ENCODE results near the gene TSHZ2. TPM values are rescaled to one million over a fixed set of nuclear protein-coding genes. Genes with fewer than 3 reads are reported as not detected.

Gene TSHZ2
- total RNA-seq, 1 donor from 2014 or later = 1.2 TPM

GRCh38 chr20:53264604-53265003, 292.4 kb downstream of the TSHZ2 start:
- H4K20me1 ChIP-seq (ENCODE audit: insufficient read depth, low read length) = no peaks in the 10 kb centered on the region
- H3K9me3 Mint-ChIP-seq (ENCODE audit: unreplicated experiment) = no peaks in the 10 kb centered on the region
- DNase-seq (ENCODE audit: low read depth) (no peak), FAIRE-seq (no peak)
- no peaks in the 10 kb centered on the region for H3K4me1 Mint-ChIP-seq (ENCODE audit: low read depth, unreplicated experiment)
- H3K9me3 ChIP-seq (ENCODE audit: insufficient read depth, low read depth, low read length) = no peaks in the 10 kb centered on the region
- H3K36me3 Mint-ChIP-seq (ENCODE audit: low read depth, unreplicated experiment) = no peaks in the 10 kb centered on the region
- H3K4me2 ChIP-seq (ENCODE audit: low read length) = no peak overlapping the region
- H3K36me3 ChIP-seq (ENCODE audit: insufficient read depth, low read length) = no peaks in the 10 kb centered on the region
- H3K4me3 ChIP-seq (ENCODE audit: insufficient read depth, low read depth, low read length) = no peak overlapping the region
- H3K4me3 Mint-ChIP-seq (ENCODE audit: unreplicated experiment) = no peak overlapping the region
- no peak for TF ChIP-seq EZH2 (IDR thresholded peaks at IDR 0.05; ENCODE audit: insufficient read depth, low read length)
- TF ChIP-seq CTCF (IDR thresholded peaks at IDR 0.05; ENCODE audit: insufficient read depth, low read depth, low read length) = no peak
- no peaks in the 10 kb centered on the region for H3K79me2 ChIP-seq (ENCODE audit: insufficient read depth, low read length)
- H3K27ac ChIP-seq (ENCODE audit: low read depth, low read length) = no peak overlapping the region
- H3K27ac Mint-ChIP-seq (ENCODE audit: unreplicated experiment) = no peak overlapping the region
- no peaks in the 10 kb centered on the region for H3K27me3 ChIP-seq (ENCODE audit: insufficient read depth, low read length)
- no peaks in the 10 kb centered on the region for H3K4me1 ChIP-seq (ENCODE audit: insufficient read depth, low read length)
- no peak overlapping the region for H3K9ac ChIP-seq (ENCODE audit: low read length)
- H2AFZ ChIP-seq (ENCODE audit: low read depth, low read length) = no peak overlapping the region
- peaks cover 12% of the 10 kb centered on the region for H3K27me3 Mint-ChIP-seq (ENCODE audit: low read depth, unreplicated experiment)

GRCh38 chr20:53265304-53265875, 293.2 kb downstream of the TSHZ2 start:
- Histone ChIP-seq H3K9ac (ENCODE audit: low read length) (no peak overlapping the region), H3K4me3 (ENCODE audit: insufficient read depth, low read depth, low read length) (no peak overlapping the region), H3K36me3 (ENCODE audit: insufficient read depth, low read length) (no peaks in the 10 kb centered on the region), H3K4me1 (ENCODE audit: insufficient read depth, low read length) (no peaks in the 10 kb centered on the region), H3K27me3 (ENCODE audit: insufficient read depth, low read length) (no peaks in the 10 kb centered on the region), H3K4me2 (ENCODE audit: low read length) (no peak overlapping the region), H3K9me3 (ENCODE audit: insufficient read depth, low read depth, low read length) (no peaks in the 10 kb centered on the region), H3K27ac (ENCODE audit: low read depth, low read length) (no peak overlapping the region), H3K79me2 (ENCODE audit: insufficient read depth, low read length) (no peaks in the 10 kb centered on the region), H4K20me1 (ENCODE audit: insufficient read depth, low read length) (no peaks in the 10 kb centered on the region), H2AFZ (ENCODE audit: low read depth, low read length) (no peak overlapping the region)
- Mint-ChIP-seq H3K4me3 (ENCODE audit: unreplicated experiment) (no peak overlapping the region), H3K36me3 (ENCODE audit: low read depth, unreplicated experiment) (no peaks in the 10 kb centered on the region), H3K9me3 (ENCODE audit: unreplicated experiment) (no peaks in the 10 kb centered on the region), H3K27me3 (ENCODE audit: low read depth, unreplicated experiment) (peaks cover 12% of the 10 kb centered on the region), H3K4me1 (ENCODE audit: low read depth, unreplicated experiment) (no peaks in the 10 kb centered on the region), H3K27ac (ENCODE audit: unreplicated experiment) (no peak overlapping the region)
- DNase-seq (ENCODE audit: low read depth) (no peak), FAIRE-seq (no peak)
- TF ChIP-seq CTCF (IDR thresholded peaks at IDR 0.05; ENCODE audit: insufficient read depth, low read depth, low read length) = no peak
- TF ChIP-seq EZH2 (IDR thresholded peaks at IDR 0.05; ENCODE audit: insufficient read depth, low read length) = no peak

- H3K79me2 ChIP-seq (ENCODE audit: insufficient read depth, low read length) = no peaks in the 10 kb centered on the region
- no peaks in the 10 kb centered on the region for H4K20me1 ChIP-seq (ENCODE audit: insufficient read depth, low read length)
- H3K27ac ChIP-seq (ENCODE audit: low read depth, low read length) = no peak overlapping the region
- H2AFZ ChIP-seq (ENCODE audit: low read depth, low read length) = no peak overlapping the region
- no peaks in the 10 kb centered on the region for H3K36me3 ChIP-seq (ENCODE audit: insufficient read depth, low read length)
- no peaks in the 10 kb centered on the region for H3K27me3 ChIP-seq (ENCODE audit: insufficient read depth, low read length)
- no peaks in the 10 kb centered on the region for H3K4me1 Mint-ChIP-seq (ENCODE audit: low read depth, unreplicated experiment)
- no peaks in the 10 kb centered on the region for H3K4me1 ChIP-seq (ENCODE audit: insufficient read depth, low read length)
- FAIRE-seq (no peak), DNase-seq (ENCODE audit: low read depth) (no peak)
- no peaks in the 10 kb centered on the region for H3K9me3 Mint-ChIP-seq (ENCODE audit: unreplicated experiment)
- H3K27me3 Mint-ChIP-seq (ENCODE audit: low read depth, unreplicated experiment) = peaks cover 12% of the 10 kb centered on the region
- no peak overlapping the region for H3K9ac ChIP-seq (ENCODE audit: low read length)
- no peaks in the 10 kb centered on the region for H3K9me3 ChIP-seq (ENCODE audit: insufficient read depth, low read depth, low read length)
- no peaks in the 10 kb centered on the region for H3K36me3 Mint-ChIP-seq (ENCODE audit: low read depth, unreplicated experiment)
- H3K4me2 ChIP-seq (ENCODE audit: low read length) = no peak overlapping the region
- TF ChIP-seq EZH2 (IDR thresholded peaks at IDR 0.05; ENCODE audit: insufficient read depth, low read length) (no peak), CTCF (IDR thresholded peaks at IDR 0.05; ENCODE audit: insufficient read depth, low read depth, low read length) (no peak)
- H3K4me3 Mint-ChIP-seq (ENCODE audit: unreplicated experiment) = no peak overlapping the region
- H3K27ac Mint-ChIP-seq (ENCODE audit: unreplicated experiment) = no peak overlapping the region
- no peak overlapping the region for H3K4me3 ChIP-seq (ENCODE audit: insufficient read depth, low read depth, low read length)
Observed at GRCh38 chr20:53269380-53269779, 297.2 kb downstream of the TSHZ2 start.

Measured in astrocyte (in vitro differentiated cells and primary cell).